ENCODE results near the gene SARDH.

The SARDH gene

GRCh38 chr9:133737774-133738639 lies at the start of gene SARDH:
SARDH (minus strand) TSS chr9:133738352; CDS start chr9:133734173, 4,179 bp downstream.
- DNase-seq = peak; percentile 52

GRCh38 chr9:133787754-133788025 lies 49.5 kb upstream of the SARDH start:
- no peak for DNase-seq

GRCh38 chr9:133786907-133787753 lies 49.0 kb upstream of the SARDH start:
- DNase-seq = no peak

GRCh38 chr9:133786371-133786753 lies 48.2 kb upstream of the SARDH start:
- DNase-seq = no peak

- no peak for DNase-seq
Observed at GRCh38 chr9:133785753-133786370, 47.7 kb upstream of the SARDH start.

- DNase-seq = no peak
Observed at GRCh38 chr9:133784731-133785561, 46.8 kb upstream of the SARDH start.

GRCh38 chr9:133783331-133783731 lies 45.2 kb upstream of the SARDH start:
- no peak for DNase-seq

GRCh38 chr9:133782157-133783130 lies 44.3 kb upstream of the SARDH start:
- DNase-seq = peak; percentile 66

GRCh38 chr9:133781828-133782135 lies 43.6 kb upstream of the SARDH start:
- DNase-seq = no peak

GRCh38 chr9:133780962-133781827 lies 43.0 kb upstream of the SARDH start:
- no peak for DNase-seq

- DNase-seq = no peak
Observed at GRCh38 chr9:133780404-133780945, 42.3 kb upstream of the SARDH start.

- DNase-seq = no peak
Observed at GRCh38 chr9:133779516-133780403, 41.6 kb upstream of the SARDH start.

- no peak for DNase-seq
Observed at GRCh38 chr9:133779081-133779480, 40.9 kb upstream of the SARDH start.

- DNase-seq = no peak
Observed at GRCh38 chr9:133778336-133779013, 40.3 kb upstream of the SARDH start.

GRCh38 chr9:133777871-133778270 lies 39.7 kb upstream of the SARDH start:
- DNase-seq = no peak

- DNase-seq = no peak
Observed at GRCh38 chr9:133777068-133777791, 39.1 kb upstream of the SARDH start.

- no peak for DNase-seq
Observed at GRCh38 chr9:133775951-133776905, 38.1 kb upstream of the SARDH start.

Data from activated naive CD4-positive, alpha-beta T cell treated with Interleukin-2 at 50 U/mL for 16 hours (primary cell).